GM19025 (cell line): Measurements from ENCODE around the gene FMN2.

Source experiments
- ATAC-seq: cut with Tn5 transposase; IDR thresholded peaks from one replicate; pipeline ENCODE4 v1.9.1; 2021; ENCODE audit warnings: mild to moderate bottlenecking, low read depth, moderate library complexity; ENCODE audit not compliant: unreplicated experiment

FMN2 gene

DNA sequence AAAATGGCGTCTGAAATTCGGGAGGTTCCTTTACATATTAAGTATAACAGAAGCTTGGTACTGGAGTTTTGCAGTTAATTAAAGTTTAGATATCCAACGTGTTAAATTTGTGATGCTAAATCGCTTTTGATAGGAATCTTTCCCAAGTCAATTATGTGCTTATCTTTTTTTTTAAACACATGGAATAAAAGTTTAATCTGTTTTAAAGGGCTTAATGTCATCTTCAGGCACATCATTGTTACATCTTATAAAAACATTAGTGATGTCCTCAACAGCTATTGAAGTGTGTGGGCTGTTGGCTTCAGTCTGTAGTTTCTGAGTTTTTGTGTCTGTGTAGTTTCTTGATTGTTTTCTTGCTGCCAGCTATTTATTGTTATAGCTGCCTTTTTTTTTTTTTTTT is 5.3 kb downstream of the FMN2 start:
- ATAC-seq, result no peak

DNA sequence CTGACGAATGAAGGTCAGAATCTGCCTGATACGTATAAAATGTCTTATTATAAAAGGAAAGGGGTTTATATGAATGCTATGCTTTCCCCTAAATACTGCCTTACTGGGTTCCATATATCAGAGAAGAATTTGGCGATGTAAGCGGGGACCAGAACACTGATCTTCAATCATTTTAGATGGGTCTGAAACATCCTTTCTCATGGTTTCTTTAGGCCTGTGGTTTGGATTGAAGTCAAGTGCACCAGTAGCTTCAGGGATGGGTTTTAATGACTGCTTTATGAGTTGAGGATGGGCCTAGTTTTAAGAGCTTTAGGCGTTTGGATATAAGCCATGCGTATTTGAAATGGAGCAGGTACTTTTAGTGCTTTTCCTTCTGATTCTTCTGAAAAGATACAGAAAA is 6.9 kb downstream of the FMN2 start:
- ATAC-seq, result no peak

DNA sequence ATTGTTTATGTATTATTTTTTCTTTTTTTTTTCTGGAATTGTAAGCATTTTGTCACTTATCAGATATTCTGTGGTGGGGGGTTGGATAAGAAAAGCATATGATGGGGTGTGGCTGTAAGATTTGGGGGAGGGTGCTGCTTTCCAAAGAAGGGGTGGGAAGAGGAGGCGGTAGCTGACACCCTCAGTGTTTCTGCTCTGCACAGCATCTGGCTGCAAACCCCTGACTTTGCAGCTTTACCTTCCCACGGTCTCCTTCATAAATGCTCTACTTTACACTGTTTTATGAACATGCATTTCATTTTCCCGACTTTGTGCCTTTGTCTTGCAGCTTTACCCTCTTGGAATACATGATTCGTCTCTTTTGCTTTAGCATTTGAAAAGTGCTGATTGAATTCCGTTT is 7.6 kb downstream of the FMN2 start:
- no peak for ATAC-seq

DNA sequence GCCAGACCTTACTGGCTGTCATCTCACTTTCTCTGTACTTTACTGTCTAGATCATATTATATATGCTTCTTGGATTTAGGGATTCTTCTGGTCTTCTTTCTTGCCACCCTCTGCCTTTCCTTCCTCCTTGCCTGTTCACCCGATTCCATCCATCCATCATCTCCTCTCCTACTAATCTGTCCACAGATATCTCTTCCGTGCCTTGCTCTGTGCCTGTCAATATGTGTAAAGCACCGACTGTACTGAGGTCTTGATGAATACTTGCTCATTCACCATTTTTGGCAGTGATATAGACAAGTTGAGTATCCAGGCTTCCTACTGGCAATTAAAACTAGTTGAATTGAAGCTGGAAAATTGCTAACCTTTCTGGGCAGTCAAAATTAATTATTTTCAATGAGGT is 8.1 kb downstream of the FMN2 start:
- ATAC-seq, result no peak

DNA sequence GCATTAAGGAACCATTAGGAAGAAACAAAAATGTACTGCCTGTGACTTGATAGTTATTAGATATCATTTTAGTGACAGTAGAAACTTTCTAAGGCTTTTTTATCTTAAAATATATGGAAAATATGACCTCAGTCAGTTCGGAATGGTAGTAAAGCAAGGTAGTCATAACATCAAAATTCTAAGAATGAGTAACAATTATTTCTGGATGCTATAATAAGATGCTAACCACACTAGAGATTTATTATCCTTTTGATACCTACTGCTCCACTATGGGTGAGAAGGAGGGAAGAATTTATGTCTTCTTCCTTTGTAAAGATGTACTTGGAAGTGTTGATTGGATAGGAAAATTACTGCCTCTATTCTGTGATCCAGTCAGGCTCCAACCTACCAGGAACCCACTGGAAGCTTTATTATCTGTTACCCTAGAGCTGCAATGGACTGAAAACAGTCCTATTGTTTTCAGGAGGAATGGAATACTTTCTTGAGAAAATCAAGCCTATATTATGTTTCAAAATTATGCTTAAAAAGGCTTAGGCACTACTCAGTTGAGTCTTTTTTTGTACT is 8.8 kb downstream of the FMN2 start:
- ATAC-seq, result no peak

DNA sequence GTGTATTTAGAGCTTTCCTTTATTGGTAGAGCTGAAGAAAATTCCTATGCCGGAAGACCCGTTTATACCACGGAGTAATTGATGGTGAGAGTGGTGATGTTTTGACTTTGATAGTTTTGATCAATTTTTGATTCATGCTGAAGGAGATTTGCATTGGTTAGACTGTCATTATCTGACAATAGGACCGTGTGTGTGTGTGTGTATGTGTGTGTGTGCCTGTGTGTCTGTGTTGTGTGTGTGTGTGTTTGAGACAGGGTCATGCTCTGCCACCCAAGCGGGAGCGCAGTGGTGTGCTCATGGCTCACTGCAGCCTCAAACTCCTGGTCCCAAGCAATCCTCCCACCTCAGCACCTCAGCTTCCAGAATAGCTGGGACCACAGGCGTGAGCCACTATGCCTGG is 9.6 kb downstream of the FMN2 start:
- no peak for ATAC-seq

DNA sequence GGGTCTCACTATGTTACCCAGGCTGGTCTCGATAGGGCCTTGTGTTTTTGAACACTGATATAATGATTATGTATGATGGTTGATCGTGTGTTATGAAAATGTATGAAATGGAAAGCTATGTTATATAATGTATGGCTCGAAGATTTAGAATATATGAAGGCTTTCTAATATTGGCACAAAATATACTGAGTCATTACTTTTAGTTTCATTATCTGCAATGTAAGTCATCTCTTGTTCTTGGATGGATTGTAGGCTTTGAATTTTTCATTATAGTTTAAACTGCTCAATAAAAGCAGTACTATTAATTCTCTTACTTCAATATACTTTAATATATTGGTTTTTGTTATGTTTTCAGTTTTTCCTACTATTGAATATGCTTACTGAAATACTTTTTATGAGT is 10.1 kb downstream of the FMN2 start:
- ATAC-seq, result no peak

DNA sequence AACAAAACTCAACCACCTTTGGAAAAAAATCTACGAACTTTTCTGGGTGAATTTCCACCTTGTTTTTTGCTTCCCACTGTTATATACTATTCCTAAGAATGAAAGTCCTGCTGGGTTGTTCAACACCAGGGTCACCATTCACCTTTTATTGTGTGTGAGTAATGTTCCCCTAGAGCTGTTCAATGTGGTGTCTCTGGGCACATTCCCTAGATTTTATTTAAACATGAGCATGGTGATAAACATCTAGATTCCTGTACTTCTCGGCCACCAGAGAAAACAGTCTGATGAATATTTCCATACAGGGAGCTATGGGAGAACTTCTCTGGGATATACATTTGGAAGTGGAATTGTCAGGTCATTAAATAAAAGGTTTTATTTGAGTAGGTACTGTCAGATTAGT is 13.0 kb downstream of the FMN2 start:
- no peak for ATAC-seq

DNA sequence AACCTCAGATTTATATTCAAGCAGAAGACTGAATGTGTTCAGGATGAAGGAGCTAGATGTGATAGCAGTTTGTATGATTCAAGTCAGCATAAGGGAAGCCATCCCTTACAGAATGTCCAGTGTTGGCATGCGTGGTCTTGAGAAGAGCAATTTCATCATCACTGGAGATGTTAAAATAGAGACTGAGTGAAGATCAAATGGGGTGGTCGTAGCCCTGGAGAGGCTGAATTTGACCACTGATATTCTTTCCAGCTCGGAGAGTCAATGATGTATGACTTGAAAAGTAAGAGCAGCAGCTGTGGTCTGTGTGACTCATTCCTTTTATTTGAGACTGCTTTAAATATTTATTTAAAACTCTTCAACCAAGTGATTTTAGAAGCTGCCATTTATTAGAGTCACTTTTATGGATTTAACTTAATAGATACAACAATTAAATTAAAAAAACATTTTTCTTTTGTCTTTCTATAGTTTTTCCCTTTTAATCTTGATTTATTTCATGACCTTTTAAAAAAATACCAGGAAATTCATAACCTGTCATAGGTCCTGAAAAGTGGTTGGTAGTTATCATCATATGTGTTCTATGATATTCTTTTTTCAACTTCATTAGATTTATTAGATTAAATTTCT is 15.5 kb downstream of the FMN2 start:
- ATAC-seq, result no peak

DNA sequence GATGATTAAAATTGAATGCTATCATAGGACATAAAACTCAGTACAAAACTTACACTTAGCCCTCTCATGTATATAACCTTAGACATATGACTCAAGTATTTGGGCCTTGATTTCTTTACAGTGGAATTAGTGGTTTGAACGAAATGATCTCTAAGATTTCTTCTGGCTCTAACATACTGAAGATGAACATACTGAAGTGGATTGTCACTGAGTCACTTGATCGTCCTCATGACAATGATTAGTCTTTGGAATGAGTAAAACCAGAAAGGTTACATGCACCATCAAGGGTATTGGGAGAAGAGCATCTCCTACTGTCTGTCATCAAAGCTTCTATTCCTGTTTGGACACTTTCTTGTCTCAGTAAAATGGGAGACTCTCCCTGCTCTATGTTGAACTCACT is 17.4 kb downstream of the FMN2 start:
- ATAC-seq, result no peak

DNA sequence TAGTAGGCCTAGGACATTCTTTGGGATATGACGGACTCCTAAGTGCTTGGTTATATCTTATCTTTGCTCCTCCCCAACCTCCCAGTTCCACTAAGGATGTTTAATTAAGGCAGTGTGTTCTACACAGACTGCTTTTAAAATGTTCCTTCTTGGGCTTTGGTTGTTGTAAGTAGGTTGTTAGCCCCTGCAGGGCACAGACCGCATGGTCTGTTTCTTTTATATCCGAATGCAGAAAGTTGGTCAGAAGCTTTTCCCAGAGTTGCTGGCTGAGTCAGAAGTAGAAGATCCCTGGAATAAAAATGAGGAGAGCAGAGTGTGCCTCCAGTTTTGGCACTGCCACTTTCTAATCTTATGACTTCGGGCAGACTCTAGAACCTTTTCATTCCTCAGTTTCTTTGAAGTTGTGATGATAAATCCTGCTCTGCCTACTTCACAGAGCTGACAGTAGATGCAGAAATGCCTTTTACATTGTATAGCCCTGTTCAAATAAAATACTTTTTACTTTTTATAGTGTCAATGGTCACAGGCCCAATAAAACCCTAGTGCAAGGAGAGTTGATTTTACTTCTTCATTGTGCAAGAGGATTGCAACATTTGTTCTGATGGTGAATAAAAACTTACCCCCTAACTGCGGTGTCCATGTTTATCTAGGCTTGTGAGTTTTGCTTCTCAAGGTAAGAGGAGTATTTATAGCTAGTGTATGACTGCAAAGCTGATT is 18.4 kb downstream of the FMN2 start:
- ATAC-seq, result no peak

DNA sequence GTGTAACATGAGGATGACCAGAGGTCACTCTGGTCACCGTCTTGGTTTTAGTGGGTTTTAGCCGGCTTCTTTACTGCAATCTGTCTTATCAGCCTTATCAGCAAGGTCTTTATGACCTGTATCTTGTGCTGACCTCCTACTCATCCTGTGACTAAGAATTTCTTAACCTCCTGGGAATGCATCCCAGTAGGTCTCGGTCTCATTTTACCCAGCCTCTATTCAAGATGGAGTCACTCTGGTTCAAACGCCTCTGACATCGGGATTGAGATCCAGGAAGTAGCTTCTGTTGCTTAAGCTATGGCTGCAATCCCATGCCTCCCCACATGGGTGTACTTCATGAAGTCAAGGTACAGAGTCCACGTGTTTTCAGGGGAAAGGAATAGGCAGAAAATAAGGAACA is 19.9 kb downstream of the FMN2 start:
- no peak for ATAC-seq

DNA sequence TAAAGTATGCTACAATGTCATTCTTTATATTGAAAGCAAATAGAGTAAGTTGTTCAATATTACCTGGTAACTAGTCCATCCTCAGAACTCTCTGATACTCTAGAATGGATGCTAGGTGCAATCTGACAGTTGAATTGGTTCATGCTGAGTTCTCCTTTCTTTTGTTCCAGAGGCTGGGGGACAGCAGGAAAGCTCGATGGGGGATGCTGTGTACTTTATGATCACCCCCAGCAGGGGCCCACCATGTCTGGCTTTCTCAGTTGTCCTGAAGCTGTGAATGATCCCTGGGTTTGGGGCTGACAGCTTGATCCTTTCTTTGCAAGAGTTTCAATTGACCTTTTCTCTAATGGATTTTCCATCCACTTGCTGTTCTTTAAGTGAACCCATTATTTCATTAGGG is 22.5 kb downstream of the FMN2 start:
- ATAC-seq, result no peak

DNA sequence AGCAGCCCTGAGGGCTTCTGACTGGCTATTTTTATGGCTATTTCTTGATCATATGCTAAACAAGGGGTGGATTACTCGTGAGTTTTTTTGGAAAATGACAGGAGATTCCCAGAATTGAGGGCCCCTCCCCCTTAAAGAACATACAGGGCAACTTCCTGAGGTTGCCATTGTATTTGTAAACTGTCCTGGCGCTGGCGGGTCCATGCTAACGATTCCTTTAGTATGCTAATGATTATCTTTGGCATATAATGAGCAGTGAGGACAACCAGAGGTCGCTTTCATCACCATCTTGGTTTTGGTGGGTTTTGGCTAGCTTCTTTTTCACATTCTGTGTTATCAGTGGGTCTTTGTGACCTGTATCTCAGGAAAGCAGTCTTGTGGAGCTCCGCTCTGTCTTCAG is 24.1 kb downstream of the FMN2 start:
- no peak for ATAC-seq

DNA sequence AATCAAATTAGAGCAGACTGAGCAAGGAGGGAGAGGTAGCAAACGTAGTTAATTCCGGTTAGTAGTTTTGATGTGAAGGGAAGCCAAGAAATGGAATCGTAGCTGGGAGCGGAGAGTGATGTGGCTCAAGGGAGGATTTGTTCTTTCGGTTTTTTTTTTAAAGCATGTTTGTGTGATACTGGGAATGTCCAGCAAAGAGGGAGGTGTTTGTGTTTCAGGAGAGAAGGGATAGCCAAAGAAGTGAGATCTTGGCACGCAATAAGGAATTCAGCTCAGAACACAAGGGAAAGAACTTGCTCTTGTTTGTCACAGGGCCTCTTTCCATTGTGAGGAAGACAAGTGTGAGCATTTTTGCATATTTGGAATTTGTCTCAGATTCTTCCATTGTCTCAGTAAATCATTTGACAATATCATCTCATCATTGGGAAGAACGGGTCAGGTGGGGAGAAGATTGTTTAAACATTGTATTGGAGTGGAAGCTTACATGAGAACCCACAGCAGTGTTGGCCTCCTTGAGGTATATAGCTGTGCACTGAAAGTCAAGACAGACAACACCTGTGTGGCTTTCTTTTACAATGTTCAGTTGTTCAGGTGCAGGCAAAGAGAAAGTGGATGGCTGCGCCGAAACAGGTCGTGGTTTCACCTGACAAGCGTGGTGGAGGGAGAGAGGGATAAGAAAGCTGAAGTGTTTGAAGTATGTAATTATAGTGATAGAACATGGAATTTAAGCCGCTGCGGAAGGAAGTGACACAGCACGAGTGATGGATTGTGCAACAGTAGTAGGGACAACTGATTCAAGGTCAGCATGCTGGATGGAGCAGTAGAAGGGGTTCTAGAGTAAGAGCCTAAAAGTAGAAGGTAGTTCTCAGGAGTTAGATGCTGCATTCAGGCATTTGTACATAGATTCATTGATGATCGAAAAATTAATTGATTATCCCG is 25.4 kb downstream of the FMN2 start:
- no peak for ATAC-seq

DNA sequence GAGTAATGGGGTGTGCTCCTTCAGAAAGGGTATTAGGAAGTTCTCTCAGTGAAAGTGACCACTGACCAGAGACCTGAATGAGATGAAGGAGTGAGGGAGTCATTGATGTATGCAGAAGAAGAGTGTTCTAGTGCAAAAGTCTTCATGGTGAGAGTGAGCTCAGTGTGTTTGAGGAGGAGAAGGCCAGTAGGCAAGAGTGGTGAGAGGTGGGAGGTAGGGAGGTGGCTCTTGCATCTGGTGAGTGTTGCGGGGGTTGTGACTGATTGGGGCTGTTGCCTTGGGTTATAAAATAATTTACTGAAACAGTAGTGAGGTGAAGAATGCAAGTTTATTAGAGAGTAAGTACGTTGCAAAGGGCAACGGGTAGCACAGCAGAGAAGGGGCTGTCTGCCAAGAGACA is 26.2 kb downstream of the FMN2 start:
- no peak for ATAC-seq

DNA sequence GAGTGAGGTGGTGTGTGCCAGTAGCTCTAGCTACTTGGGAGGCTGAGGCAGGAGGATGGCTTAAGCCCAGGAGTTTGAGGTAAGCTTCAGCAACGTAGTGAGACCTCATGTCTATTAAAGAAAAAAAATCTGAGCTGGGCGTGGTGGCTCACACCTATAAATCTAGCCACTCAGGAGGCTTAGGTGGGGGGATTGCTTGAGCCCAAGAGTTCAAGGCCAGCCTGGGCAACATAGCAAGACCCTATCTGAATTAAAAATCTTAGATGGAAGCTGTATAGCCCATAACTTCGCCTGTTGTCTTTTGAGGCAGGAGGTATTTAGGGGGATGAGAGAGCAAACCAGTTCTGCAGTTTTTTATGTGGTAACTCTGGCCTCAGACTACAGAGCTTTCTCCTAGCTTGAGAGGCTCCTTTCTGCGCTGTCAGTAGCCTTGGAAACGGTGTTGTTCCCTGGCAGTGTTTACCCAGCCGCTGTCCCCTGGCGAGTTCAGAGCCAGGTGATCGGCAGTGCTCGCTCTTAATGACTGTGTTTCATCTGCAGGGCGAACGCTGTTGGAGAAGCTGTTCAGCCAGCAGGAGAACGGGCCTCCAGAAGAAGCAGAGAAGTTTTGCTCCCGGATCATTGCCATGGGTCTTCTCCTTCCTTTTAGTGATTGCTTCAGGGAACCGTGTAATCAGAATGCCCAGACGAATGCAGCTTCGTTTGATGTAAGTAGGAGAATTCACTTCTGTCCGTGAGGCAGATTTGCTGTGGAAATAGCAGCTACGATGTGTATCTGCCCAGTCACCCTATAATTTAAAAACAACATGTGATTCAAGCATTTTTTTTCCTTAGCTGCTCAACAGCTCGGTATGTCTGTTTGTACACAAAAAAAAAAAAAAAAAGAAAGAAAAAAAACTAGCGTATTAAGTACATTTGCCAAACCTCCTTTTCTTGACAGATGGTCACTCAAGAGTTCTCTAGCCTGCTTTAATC is 31.2 kb downstream of the FMN2 start:
- no peak for ATAC-seq

DNA sequence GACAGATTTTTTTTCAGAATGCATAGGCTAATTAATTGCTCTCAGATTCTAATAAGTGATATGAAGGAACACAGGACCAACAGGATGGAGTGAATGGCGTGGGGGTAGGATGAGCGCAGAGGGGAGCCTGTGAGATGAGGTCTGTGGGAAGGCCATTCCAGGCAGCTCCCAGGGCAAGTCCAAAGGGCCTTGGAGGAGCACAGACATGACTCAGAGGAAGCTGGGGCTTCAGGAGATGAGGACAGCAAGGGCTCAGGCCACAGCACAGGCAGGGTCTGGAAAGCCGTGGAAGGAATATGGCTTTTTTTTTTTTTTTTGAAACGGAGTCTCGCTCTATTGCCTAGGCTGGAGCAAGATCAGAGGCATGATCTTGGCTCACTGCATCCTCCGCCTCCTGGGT is 35.1 kb downstream of the FMN2 start:
- ATAC-seq, result no peak

DNA sequence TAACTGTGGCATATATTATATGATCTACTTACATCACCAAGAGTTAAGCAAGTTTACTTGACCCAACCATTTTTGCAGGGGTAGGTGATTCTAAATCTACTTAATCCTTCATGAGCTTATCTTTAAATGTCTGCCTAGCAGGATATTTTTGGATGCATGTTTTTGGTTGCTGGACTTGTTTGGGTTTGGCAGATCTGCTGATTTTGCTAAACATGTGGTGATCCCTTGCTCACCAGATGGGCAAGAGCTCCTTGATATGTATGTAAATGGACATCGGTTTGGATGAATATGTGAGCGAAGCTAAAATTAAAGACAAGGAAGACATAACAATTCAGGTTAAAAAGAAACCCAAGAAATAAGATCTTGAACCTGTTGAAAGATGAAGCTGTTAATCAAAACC is 36.7 kb downstream of the FMN2 start:
- no peak for ATAC-seq

DNA sequence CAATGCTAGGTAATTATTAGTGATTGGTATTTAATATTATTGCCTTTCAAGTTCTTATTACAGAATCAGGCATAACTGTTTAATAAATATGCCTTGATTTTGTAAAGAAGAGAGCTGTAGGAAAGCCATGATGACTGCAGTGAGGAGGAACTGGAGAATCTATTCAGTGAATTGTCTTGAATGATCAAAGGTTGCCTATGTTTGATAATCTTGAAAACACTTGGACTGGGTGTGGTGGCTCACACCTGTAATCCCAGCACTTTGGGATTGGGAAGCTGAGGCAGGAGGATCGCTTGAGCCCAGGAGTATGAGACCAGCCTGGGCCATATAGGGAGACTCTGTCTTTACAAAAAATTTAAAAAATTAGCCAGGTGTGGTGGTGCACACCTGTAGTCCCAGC is 42.4 kb downstream of the FMN2 start:
- ATAC-seq, result no peak
